GM18867 (cell line): ENCODE data around the gene PGR.

ENCODE experiments used
- ATAC-seq: cut with Tn5 transposase; IDR thresholded peaks from one replicate; pipeline ENCODE4 v1.9.1; 2021; ENCODE audit warnings: mild to moderate bottlenecking, moderate library complexity; ENCODE audit not compliant: unreplicated experiment

Gene PGR

GRCh38 chr11:101083335-101083734 lies 46.3 kb downstream of the PGR start:
- no peak for ATAC-seq

GRCh38 chr11:101082813-101083212 lies 46.8 kb downstream of the PGR start:
- no peak for ATAC-seq

GRCh38 chr11:101063706-101064105 lies 65.9 kb downstream of the PGR start:
- ATAC-seq = no peak

GRCh38 chr11:101061606-101062005 lies 68.0 kb downstream of the PGR start:
- no peak for ATAC-seq

- ATAC-seq = no peak
These were observed 70.3 kb downstream of the PGR start for GRCh38 chr11:101059331-101059730.

- ATAC-seq = no peak
These were observed 76.1 kb downstream of the PGR start for GRCh38 chr11:101053492-101053891.

GRCh38 chr11:101051677-101052076 lies 77.9 kb downstream of the PGR start:
- ATAC-seq = no peak

GRCh38 chr11:101049813-101050212 lies 79.8 kb downstream of the PGR start:
- no peak for ATAC-seq

GRCh38 chr11:101049123-101049522 lies 80.5 kb downstream of the PGR start:
- ATAC-seq = no peak

- no peak for ATAC-seq
These were observed 81.1 kb downstream of the PGR start for GRCh38 chr11:101048479-101048878.

- ATAC-seq = peak; percentile 73
These were observed 82.7 kb downstream of the PGR start for GRCh38 chr11:101046947-101047346.

- no peak for ATAC-seq
These were observed 84.2 kb downstream of the PGR start for GRCh38 chr11:101045415-101045814.

- ATAC-seq = no peak
These were observed 85.7 kb downstream of the PGR start for GRCh38 chr11:101043940-101044339.

GRCh38 chr11:101035872-101036271 lies 93.7 kb downstream of the PGR start:
- no peak for ATAC-seq

- ATAC-seq = no peak
These were observed 95.5 kb downstream of the PGR start for GRCh38 chr11:101034076-101034475.

GRCh38 chr11:101032991-101033390 lies 96.6 kb downstream of the PGR start:
- no peak for ATAC-seq

- ATAC-seq = no peak
These were observed 97.9 kb downstream of the PGR start for GRCh38 chr11:101031713-101032112.

- no peak for ATAC-seq
These were observed 98.9 kb downstream of the PGR start for GRCh38 chr11:101030692-101031091.

- no peak for ATAC-seq
These were observed 99.6 kb downstream of the PGR start for GRCh38 chr11:101030015-101030414.

GRCh38 chr11:101028644-101029043 lies 101.0 kb downstream of the PGR start:
- ATAC-seq = no peak

GRCh38 chr11:101022256-101022655 lies 107.4 kb downstream of the PGR start:
- ATAC-seq = no peak

- no peak for ATAC-seq
These were observed 109.7 kb downstream of the PGR start for GRCh38 chr11:101019870-101020269.

GRCh38 chr11:101014600-101015285 lies 114.9 kb downstream of the PGR start:
- ATAC-seq = no peak
